HG03159 (cell line): Measurements from ENCODE around the gene DEFB128.
"Not testable (repeated sequence)": the region's sequence is repeated elsewhere in the genome, so short reads cannot be mapped to it uniquely, and the experiment has no call there.

Experiments
- ATAC-seq: cut with Tn5 transposase; IDR thresholded peaks from one replicate; pipeline ENCODE4 v1.9.1; 2021; ENCODE audit warnings: mild to moderate bottlenecking, moderate library complexity; ENCODE audit not compliant: unreplicated experiment

DEFB128 gene

GRCh38 chr20:189611-190010 is at the start of gene DEFB128:
TSS of gene DEFB128 (minus strand) at chr20:189711. CDS start at chr20:189623, 88 bp downstream.
- ATAC-seq = no peak

GRCh38 chr20:237929-238328 is 48.4 kb upstream of the DEFB128 start:
- ATAC-seq = peak; percentile 76

- ATAC-seq = peak; percentile 41
These were observed 48.0 kb upstream of the DEFB128 start for GRCh38 chr20:237489-237888.

- no peak for ATAC-seq
These were observed 46.4 kb upstream of the DEFB128 start for GRCh38 chr20:235891-236290.

DNA sequence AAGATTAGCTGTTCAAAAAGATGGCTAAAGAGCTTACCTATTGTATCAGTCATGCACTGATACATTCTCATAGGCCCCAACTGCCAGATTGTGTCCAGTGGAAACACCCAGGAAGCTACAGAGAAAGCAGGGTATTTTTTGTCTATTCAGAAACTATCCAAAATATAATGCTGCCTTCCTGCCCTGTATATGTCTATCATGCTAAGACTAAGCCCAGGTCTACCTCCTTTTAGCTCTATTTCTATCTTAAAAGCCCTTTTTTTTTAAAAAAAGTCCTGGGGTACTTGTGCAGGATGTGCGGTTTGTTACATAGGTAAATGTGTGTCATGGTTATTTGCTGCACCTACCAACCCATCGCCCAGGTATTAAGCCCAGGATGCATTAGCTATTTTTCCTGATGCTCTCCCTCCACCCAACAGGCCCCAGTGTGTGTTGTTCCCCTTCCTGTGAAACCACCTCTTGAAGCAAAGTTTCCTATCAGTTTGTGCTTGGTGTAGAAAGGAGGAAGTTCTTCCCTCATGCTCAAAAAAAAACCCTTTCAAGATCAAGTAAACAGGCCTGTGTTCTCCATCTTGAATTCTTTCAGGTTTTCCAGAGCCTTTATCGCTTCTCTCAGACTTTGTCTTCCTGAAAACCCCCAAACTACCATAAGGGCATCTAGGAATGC is 38.1 kb upstream of the DEFB128 start:
- no peak for ATAC-seq

DNA sequence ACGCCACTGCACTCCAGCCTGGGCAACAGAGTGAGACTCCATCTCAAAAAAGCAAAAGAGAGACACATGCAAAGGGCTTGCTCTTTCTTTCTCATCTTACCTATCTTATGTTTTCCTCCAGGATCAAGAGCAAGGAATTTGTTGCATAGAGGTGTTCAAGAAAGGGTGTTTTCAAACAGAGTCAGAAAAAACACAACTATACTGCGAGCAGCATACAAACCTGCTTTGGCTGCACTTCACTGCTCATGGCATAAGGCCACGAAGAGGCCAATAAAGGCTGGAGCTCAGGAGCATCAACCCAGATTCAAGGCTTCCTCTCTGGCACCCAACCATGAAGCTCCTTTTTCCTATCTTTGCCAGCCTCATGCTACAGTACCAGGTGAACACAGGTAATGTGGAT is 37.4 kb upstream of the DEFB128 start, which contains the start of gene DEFB129:
DEFB129 (plus strand) TSS at position 301 of the 400 bp plus-strand sequence; CDS start at position 332, 31 bp downstream.
- ATAC-seq = no peak

DNA sequence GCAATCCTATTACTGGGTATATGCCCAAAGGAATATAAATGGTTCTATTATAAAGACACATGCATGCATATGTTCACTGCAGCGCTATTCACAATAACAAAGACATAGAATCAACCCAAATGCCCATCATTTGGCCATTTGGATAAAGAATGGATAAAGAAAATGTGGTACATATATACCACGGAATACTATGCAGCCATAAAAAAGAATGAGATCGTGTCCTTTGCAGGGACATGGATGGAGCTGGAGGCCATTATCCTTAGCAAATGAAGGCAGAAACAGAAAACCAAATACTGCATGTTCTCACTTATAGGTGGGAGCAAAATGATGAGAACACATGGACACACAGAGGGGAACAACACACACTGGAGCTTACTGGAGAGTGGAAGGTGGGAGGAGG is 36.4 kb upstream of the DEFB128 start:
- ATAC-seq = not testable (repeated sequence)

DNA sequence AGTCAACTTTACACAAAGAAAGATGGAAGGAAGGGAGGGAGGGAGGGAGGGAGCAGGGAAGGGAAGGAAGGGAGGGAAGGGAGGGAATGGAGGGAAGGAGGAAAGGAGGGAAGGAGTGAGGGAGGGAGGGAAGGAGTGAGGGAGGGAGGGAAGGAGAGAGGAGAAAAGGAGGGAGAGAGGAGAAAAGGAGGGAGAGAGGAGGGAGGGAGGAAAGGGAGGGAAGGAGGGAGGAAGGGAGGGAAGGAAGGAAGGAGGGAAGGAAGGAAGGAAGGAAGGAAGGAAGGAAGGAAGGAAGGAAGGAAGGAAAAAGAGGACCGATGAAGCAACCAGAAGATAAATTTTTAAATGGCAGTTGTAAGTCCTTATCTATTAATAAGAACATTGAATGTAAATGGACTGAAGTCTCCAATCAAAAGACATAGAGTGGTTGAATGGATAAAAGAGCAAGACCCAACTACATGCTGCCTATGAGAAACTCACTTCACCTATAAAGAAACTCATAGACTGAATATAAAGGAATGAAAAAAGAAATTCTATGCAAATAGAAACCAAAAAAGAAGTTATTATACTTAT is 31.8 kb upstream of the DEFB128 start:
- no peak for ATAC-seq

DNA sequence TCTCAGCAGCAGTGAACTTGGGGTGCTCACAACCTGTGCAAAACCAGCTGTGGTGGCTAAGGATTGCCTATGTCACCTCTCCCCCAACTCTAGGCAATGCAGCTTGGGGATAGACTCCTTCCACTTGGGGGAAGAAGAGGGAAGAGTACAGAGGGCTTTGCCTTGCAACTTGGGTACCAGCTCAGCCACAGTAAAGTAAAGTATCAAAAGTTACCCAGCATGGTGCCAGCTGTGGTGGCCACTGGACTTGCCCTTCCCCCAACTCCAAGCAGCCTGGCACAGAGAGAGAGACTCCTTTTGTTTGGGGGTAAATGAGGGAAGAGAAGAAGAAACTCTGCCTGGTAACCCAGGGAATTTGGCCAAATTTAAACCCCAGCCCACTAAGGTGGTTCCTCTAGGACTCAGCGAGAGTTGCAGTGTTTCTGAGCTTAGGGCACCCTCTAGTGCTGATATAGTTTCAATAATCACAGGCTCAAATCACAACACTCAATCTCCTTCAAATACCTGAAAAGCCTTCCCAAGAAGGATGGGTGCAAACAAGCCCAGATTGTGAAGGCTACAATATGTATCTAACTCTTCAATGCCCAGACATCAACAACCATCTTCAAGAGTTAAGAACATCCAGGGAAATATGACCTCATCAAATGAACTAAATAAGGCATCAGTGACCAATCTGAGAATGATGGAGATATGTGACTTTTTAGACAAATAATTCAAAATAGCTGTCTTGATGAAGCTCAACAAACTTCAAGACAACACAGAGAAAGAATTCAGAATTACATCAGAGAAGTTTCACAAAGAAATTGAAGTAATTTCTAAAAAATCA is 30.0 kb upstream of the DEFB128 start:
- ATAC-seq = no peak

- no peak for ATAC-seq
These were observed 27.8 kb upstream of the DEFB128 start for GRCh38 chr20:217266-217665.

GRCh38 chr20:215796-216195 is 26.3 kb upstream of the DEFB128 start:
- no peak for ATAC-seq

DNA sequence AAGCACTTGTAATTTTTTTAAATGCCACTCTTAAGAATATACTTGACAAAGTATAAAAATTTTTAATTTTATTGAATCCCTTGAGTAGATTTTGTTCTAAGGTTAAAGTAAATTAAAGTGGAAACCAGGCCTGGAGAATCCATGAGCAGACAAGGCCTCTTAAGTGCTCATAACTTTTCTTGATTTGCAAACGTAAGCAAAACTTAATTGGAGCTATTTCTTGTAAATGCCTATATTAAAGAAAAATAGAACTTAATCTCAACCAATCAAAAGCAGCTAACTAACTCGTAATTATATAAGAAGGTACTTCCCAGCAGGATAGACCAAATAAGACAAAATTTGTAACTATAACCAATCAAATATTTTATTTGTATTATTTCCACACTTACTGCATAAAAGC is 24.9 kb upstream of the DEFB128 start:
- no peak for ATAC-seq

- ATAC-seq = no peak
These were observed 21.4 kb upstream of the DEFB128 start for GRCh38 chr20:210809-211502.

DNA sequence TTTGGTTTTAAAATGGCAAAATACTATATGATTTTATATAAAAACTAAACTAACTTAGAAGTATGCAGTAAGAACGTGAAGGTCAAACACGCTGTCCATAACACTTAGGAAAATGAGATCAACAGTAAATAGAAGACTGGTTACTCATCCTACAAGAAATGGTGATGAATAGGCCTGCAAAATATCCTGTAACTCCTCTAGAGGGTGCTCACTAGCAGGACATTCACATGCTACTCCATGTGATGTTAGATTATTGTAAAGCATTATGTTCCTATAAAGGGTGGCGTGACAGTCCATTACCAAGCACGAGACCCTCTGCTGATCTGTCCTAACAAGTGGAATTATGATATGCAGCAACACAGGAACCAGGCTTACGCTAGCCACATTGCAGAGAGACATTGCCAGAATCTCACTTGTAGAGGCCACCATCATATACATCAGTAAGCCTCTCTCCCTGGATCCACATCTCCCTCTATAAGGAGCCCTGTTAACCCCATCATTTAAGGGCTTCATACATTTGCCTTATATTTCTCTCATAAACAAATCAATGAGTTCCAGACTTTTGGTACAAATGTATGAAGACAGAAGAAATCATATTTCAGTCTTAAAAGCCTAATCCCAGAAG is 19.5 kb upstream of the DEFB128 start:
- no peak for ATAC-seq

GRCh38 chr20:203630-204029 is 14.1 kb upstream of the DEFB128 start:
- ATAC-seq = not testable (repeated sequence)

DNA sequence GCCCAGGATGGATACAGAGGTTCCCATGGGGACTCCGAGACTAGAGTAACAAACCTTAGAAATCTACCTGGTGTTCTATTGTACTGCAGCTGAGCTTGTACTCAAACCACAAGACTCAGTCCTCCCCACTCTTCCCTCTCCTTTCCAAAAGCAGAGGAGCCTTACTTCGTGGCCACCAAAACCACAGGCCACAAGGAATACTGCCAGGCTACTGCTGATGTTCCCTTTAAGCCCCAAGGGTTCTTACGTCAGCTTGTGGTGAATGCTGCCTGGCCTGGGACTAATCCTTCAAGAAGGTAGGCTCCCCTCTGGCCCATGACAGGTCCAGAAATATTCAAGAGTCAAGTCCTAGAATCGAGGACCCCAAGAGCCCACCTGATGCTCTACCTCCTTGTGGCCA is 10.5 kb upstream of the DEFB128 start:
- no peak for ATAC-seq

- no peak for ATAC-seq
These were observed 8.7 kb upstream of the DEFB128 start for GRCh38 chr20:198225-198624.

DNA sequence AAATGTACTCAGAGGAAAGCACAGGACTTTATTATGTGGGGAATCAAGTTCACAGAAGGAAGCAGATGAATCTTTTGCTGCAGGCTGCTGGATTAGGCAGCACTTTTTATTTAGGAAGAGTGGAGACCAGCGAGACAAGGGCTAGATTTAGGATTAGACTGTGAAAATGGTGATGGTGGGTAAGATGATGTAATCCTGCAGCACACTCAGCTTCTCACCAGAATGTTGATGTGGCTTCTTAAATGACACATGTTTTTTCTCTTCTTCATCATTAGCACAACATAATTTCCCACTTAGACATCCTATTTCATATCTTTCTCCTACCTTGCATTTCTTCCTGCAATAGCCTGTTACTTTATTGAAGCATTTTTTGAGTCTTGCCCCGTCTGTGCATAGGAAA is 1.8 kb downstream of the DEFB128 start:
- ATAC-seq = no peak

GRCh38 chr20:184288-184687 is 5.2 kb downstream of the DEFB128 start:
- no peak for ATAC-seq

DNA sequence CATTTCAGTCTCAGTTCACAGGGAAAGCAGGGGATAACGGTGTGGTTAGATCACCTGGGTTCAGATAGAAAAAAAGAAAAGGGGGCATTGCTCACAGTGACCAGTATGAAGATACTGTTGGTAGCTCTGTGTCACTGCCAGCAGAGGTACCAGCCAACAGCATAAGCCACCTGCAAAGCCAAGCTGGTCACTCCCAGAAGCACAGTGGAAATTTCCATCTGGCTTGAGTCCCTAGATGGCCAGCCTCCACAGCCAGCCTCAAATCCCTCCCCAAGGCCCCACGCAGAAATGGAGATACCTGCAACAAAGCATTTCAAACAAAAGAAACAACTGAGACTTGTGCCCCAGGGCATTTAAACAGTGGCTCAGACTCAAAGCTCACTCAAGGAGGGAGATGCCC is 20.6 kb downstream of the DEFB128 start:
- no peak for ATAC-seq

GRCh38 chr20:164618-165017 is 24.9 kb downstream of the DEFB128 start:
- no peak for ATAC-seq
